ENCODE results near the gene SPATA13.

Gene SPATA13

GRCh38 chr13:24280720-24281119, 120.2 kb downstream of the SPATA13 start:
- no peaks in the 10 kb centered on the region for H3K9me3 ChIP-seq (ENCODE audit: control insufficient read depth, low read length)
- H3K4me3 ChIP-seq (ENCODE audit: insufficient read depth, low read depth, low read length, poor library complexity, severe bottlenecking), result no peak overlapping the region
- peaks cover 38% of the 10 kb centered on the region for H3K4me1 ChIP-seq (ENCODE audit: control insufficient read depth, insufficient read depth, low read length, poor library complexity, severe bottlenecking)
- DNase-seq, result no peak
- H3K27ac ChIP-seq (ENCODE audit: insufficient read depth, low read length, poor library complexity, severe bottlenecking), result peak overlapping the region; percentile 8
- H3K36me3 ChIP-seq (ENCODE audit: control insufficient read depth, insufficient read depth, low read length), result peaks cover 41% of the 10 kb centered on the region
- no peaks in the 10 kb centered on the region for H3K27me3 ChIP-seq (replicated peaks; ENCODE audit: control insufficient read depth, insufficient read depth, low read length, poor library complexity, severe bottlenecking)

GRCh38 chr13:24281188-24282008, 120.9 kb downstream of the SPATA13 start:
- Histone ChIP-seq H3K4me1 (ENCODE audit: control insufficient read depth, insufficient read depth, low read length, poor library complexity, severe bottlenecking) (peaks cover 31% of the 10 kb centered on the region), H3K27me3 (replicated peaks; ENCODE audit: control insufficient read depth, insufficient read depth, low read length, poor library complexity, severe bottlenecking) (no peaks in the 10 kb centered on the region), H3K27ac (ENCODE audit: insufficient read depth, low read length, poor library complexity, severe bottlenecking) (peak overlapping the region; percentile 16), H3K36me3 (ENCODE audit: control insufficient read depth, insufficient read depth, low read length) (peaks cover 48% of the 10 kb centered on the region), H3K4me3 (ENCODE audit: insufficient read depth, low read depth, low read length, poor library complexity, severe bottlenecking) (no peak overlapping the region), H3K9me3 (ENCODE audit: control insufficient read depth, low read length) (no peaks in the 10 kb centered on the region)
- DNase-seq, result no peak

- Histone ChIP-seq H3K36me3 (ENCODE audit: control insufficient read depth, insufficient read depth, low read length) (peaks cover 57% of the 10 kb centered on the region), H3K27me3 (replicated peaks; ENCODE audit: control insufficient read depth, insufficient read depth, low read length, poor library complexity, severe bottlenecking) (no peaks in the 10 kb centered on the region), H3K4me3 (ENCODE audit: insufficient read depth, low read depth, low read length, poor library complexity, severe bottlenecking) (no peak overlapping the region), H3K9me3 (ENCODE audit: control insufficient read depth, low read length) (no peaks in the 10 kb centered on the region), H3K4me1 (ENCODE audit: control insufficient read depth, insufficient read depth, low read length, poor library complexity, severe bottlenecking) (peaks cover 25% of the 10 kb centered on the region), H3K27ac (ENCODE audit: insufficient read depth, low read length, poor library complexity, severe bottlenecking) (no peak overlapping the region)
- no peak for DNase-seq
Observed at GRCh38 chr13:24282256-24282655, 121.7 kb downstream of the SPATA13 start.

GRCh38 chr13:24284889-24285565, 124.5 kb downstream of the SPATA13 start:
- Histone ChIP-seq H3K27me3 (replicated peaks; ENCODE audit: control insufficient read depth, insufficient read depth, low read length, poor library complexity, severe bottlenecking) (no peaks in the 10 kb centered on the region), H3K36me3 (ENCODE audit: control insufficient read depth, insufficient read depth, low read length) (peaks cover 81% of the 10 kb centered on the region), H3K27ac (ENCODE audit: insufficient read depth, low read length, poor library complexity, severe bottlenecking) (no peak overlapping the region), H3K4me1 (ENCODE audit: control insufficient read depth, insufficient read depth, low read length, poor library complexity, severe bottlenecking) (peaks cover 3% of the 10 kb centered on the region), H3K9me3 (ENCODE audit: control insufficient read depth, low read length) (no peaks in the 10 kb centered on the region), H3K4me3 (ENCODE audit: insufficient read depth, low read depth, low read length, poor library complexity, severe bottlenecking) (no peak overlapping the region)
- DNase-seq, result no peak

GRCh38 chr13:24286624-24287023, 126.1 kb downstream of the SPATA13 start:
- H3K36me3 ChIP-seq (ENCODE audit: control insufficient read depth, insufficient read depth, low read length), result peaks cover 92% of the 10 kb centered on the region
- H3K4me3 ChIP-seq (ENCODE audit: insufficient read depth, low read depth, low read length, poor library complexity, severe bottlenecking), result no peak overlapping the region
- no peak for DNase-seq
- no peaks in the 10 kb centered on the region for H3K27me3 ChIP-seq (replicated peaks; ENCODE audit: control insufficient read depth, insufficient read depth, low read length, poor library complexity, severe bottlenecking)
- H3K9me3 ChIP-seq (ENCODE audit: control insufficient read depth, low read length), result no peaks in the 10 kb centered on the region
- H3K4me1 ChIP-seq (ENCODE audit: control insufficient read depth, insufficient read depth, low read length, poor library complexity, severe bottlenecking), result no peaks in the 10 kb centered on the region
- no peak overlapping the region for H3K27ac ChIP-seq (ENCODE audit: insufficient read depth, low read length, poor library complexity, severe bottlenecking)

- Histone ChIP-seq H3K4me3 (ENCODE audit: insufficient read depth, low read depth, low read length, poor library complexity, severe bottlenecking) (no peak overlapping the region), H3K36me3 (ENCODE audit: control insufficient read depth, insufficient read depth, low read length) (peaks cover 89% of the 10 kb centered on the region), H3K9me3 (ENCODE audit: control insufficient read depth, low read length) (no peaks in the 10 kb centered on the region), H3K27ac (ENCODE audit: insufficient read depth, low read length, poor library complexity, severe bottlenecking) (no peak overlapping the region), H3K4me1 (ENCODE audit: control insufficient read depth, insufficient read depth, low read length, poor library complexity, severe bottlenecking) (no peaks in the 10 kb centered on the region), H3K27me3 (replicated peaks; ENCODE audit: control insufficient read depth, insufficient read depth, low read length, poor library complexity, severe bottlenecking) (no peaks in the 10 kb centered on the region)
- no peak for DNase-seq
Observed at GRCh38 chr13:24287748-24288287, 127.3 kb downstream of the SPATA13 start.

- Histone ChIP-seq H3K27me3 (replicated peaks; ENCODE audit: control insufficient read depth, insufficient read depth, low read length, poor library complexity, severe bottlenecking) (no peaks in the 10 kb centered on the region), H3K36me3 (ENCODE audit: control insufficient read depth, insufficient read depth, low read length) (peaks cover 93% of the 10 kb centered on the region), H3K9me3 (ENCODE audit: control insufficient read depth, low read length) (no peaks in the 10 kb centered on the region), H3K4me3 (ENCODE audit: insufficient read depth, low read depth, low read length, poor library complexity, severe bottlenecking) (no peak overlapping the region), H3K27ac (ENCODE audit: insufficient read depth, low read length, poor library complexity, severe bottlenecking) (no peak overlapping the region), H3K4me1 (ENCODE audit: control insufficient read depth, insufficient read depth, low read length, poor library complexity, severe bottlenecking) (no peaks in the 10 kb centered on the region)
- DNase-seq, result no peak
Observed at GRCh38 chr13:24288870-24289269, 128.3 kb downstream of the SPATA13 start.

- H3K4me3 ChIP-seq (ENCODE audit: insufficient read depth, low read depth, low read length, poor library complexity, severe bottlenecking), result no peak overlapping the region
- peaks cover 93% of the 10 kb centered on the region for H3K36me3 ChIP-seq (ENCODE audit: control insufficient read depth, insufficient read depth, low read length)
- H3K27ac ChIP-seq (ENCODE audit: insufficient read depth, low read length, poor library complexity, severe bottlenecking), result no peak overlapping the region
- no peak for DNase-seq
- no peaks in the 10 kb centered on the region for H3K9me3 ChIP-seq (ENCODE audit: control insufficient read depth, low read length)
- no peaks in the 10 kb centered on the region for H3K4me1 ChIP-seq (ENCODE audit: control insufficient read depth, insufficient read depth, low read length, poor library complexity, severe bottlenecking)
- H3K27me3 ChIP-seq (replicated peaks; ENCODE audit: control insufficient read depth, insufficient read depth, low read length, poor library complexity, severe bottlenecking), result no peaks in the 10 kb centered on the region
Observed at GRCh38 chr13:24290280-24290932, 129.9 kb downstream of the SPATA13 start.

GRCh38 chr13:24292481-24292880, 132.0 kb downstream of the SPATA13 start:
- H3K27me3 ChIP-seq (replicated peaks; ENCODE audit: control insufficient read depth, insufficient read depth, low read length, poor library complexity, severe bottlenecking), result no peaks in the 10 kb centered on the region
- no peak overlapping the region for H3K27ac ChIP-seq (ENCODE audit: insufficient read depth, low read length, poor library complexity, severe bottlenecking)
- no peaks in the 10 kb centered on the region for H3K4me1 ChIP-seq (ENCODE audit: control insufficient read depth, insufficient read depth, low read length, poor library complexity, severe bottlenecking)
- no peak overlapping the region for H3K4me3 ChIP-seq (ENCODE audit: insufficient read depth, low read depth, low read length, poor library complexity, severe bottlenecking)
- no peak for DNase-seq
- H3K36me3 ChIP-seq (ENCODE audit: control insufficient read depth, insufficient read depth, low read length), result peaks cover 93% of the 10 kb centered on the region
- H3K9me3 ChIP-seq (ENCODE audit: control insufficient read depth, low read length), result no peaks in the 10 kb centered on the region
